T-helper 2 cell (primary cell): ENCODE data around the gene SAMD4A.
A peak's percentile ranks its signal among the peaks of the same experiment; 100 is the strongest.

Experiments
- DNase-seq, 5 experiments: peaks; one replicate each; pipeline versions ENCODE4 v3.0.0 to v3.0.0-alpha.2; 2012 to 2022

The SAMD4A gene

DNA sequence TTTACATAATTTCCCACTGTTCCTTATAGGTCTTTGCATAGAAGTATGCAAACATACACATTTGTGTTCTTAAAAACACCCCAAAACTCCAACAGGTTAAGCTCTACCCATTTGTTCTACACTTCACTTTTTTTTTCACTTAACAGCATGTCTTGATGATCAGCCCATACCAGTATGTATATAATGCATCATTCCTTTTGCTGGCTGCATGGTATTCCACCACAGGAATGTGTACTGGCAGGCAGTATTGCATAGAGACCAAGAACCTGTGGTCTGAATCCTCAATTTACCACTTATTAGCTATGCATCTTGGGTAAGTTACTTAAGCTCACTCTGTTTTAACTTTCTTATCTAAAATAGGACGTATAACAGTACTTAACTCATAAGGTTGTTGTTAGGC, 65.5 kb downstream of the SAMD4A start:
- DNase-seq, result no peak

DNA sequence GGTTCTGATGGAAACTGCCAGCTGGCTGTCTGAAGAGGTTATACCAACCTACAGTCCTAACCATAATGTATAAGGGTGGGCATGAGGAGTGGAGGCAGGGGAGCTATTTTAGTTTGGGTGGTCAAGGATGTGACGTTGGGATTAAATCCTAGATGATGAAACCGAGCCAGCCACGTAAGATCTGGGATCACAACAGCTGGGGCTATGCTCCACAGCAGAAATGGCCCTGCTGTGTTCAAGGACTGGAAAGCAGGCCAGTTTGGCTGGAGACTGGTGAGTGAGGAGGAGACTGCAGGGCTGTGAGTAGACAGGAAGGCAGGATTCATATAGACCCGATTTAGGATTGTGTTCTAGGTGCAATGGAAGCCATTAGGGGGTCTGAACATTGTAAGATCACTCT, 66.1 kb downstream of the SAMD4A start:
- DNase-seq, result no peak

- DNase-seq, result no peak
Observed at GRCh38 chr14:54637270-54638134, 70.6 kb downstream of the SAMD4A start.

GRCh38 chr14:54638135-54638446, 71.2 kb downstream of the SAMD4A start:
- DNase-seq, result no peak

DNA sequence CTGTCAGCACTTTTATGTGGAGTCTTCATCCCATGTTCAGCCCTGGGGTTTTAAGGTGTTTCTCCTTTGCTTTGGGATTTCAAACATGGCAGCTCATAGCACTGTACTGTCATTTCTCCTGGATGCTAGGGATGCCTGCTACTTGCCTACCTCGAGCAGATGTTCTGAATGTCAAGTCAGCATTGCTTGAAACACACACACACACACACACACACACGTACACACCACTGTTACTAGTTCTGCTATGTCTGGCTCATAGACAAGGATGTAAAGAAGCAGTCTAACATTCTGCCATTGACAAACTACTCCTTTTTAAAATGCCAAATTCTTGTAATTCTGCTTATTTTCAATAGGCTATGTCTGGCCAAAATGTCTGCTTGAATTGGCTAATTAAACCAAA, 72.7 kb downstream of the SAMD4A start:
- peak in 1 of 5 experiments; percentile 31 for DNase-seq

DNA sequence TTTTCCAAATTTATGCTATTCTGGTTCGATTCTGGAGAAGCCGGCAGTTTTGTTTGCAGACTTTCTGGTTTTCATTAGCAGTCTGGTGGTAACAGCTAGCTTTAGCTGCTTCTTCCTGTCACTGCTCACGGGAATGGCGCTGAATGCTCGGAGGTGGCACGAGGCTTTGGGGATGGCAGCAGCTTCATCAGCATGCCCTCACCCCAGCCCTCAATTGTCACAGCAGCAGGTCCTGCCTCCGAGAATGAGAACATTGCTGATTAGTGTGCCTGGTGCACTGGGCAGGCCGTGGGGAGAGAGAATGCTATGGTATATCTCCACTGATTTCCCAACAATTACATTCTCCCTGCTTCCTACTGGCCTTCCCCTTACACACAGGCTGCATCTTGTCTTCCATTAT, 73.6 kb downstream of the SAMD4A start:
- no peak for DNase-seq

DNA sequence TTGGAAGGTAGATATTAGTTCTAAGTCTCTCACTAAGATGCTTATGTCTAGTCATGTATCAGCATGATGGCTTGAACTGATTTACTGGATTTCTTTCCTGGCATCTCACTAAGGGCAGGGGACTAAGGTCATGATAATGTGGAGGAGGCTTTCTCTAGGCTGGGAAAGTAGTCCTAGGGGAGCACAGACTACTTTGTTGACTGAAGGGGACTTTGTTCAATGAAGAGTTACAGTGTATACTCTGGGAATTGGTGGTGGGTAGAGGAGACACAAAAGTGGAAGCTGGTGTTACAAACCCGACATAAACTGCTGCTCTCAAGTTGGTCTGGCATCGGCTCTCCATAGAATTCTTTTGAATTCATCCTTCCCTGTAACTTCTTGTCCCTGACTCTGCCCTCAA, 75.2 kb downstream of the SAMD4A start:
- no peak for DNase-seq

GRCh38 chr14:54642801-54643695, 76.1 kb downstream of the SAMD4A start:
- DNase-seq, result peak in 1 of 5 experiments; percentile 51

- no peak for DNase-seq
Observed at GRCh38 chr14:54643696-54644176, 76.8 kb downstream of the SAMD4A start.

- no peak for DNase-seq
Observed at GRCh38 chr14:54645639-54646038, 78.7 kb downstream of the SAMD4A start.

GRCh38 chr14:54646626-54647025, 79.7 kb downstream of the SAMD4A start:
- DNase-seq, result peak in 1 of 5 experiments; percentile 26

DNA sequence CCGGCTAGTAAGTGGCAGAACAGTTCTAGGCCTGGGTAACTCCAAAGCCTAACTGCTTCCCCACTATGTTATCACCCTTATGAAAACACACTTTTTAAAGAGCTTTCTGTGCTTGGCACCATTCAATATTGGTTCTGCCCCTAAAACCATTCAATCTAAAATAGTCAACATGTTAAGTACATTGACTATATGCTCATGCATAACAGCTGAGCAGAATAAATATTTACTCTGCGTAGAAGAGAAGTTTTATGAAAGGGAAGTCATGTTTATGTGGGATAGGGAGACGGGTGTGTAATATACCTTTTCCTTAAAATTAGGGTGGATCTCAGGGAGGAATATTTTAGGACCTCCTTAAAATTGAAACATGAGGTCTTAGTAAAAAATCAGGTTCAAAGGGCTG, 80.5 kb downstream of the SAMD4A start:
- no peak for DNase-seq

DNA sequence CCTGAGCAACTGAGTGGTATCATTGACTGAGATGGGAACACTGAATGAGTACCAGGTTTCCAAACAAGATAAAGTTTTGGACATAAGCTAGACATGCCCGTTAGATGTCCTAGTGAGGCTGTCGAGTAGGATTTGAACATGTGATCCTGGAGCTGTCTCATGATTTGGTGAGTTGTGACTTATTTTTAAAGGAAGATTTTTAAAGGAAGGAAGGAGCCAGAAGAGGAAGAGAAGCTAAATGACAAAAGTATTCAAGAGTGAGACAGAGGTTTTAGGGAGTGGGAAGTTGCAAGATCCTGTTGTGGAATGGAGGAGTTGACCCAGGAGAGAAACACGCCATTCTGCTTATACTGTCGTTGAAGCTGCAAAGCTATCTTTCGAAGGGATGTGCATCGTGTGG, 82.1 kb downstream of the SAMD4A start:
- DNase-seq, result no peak

DNA sequence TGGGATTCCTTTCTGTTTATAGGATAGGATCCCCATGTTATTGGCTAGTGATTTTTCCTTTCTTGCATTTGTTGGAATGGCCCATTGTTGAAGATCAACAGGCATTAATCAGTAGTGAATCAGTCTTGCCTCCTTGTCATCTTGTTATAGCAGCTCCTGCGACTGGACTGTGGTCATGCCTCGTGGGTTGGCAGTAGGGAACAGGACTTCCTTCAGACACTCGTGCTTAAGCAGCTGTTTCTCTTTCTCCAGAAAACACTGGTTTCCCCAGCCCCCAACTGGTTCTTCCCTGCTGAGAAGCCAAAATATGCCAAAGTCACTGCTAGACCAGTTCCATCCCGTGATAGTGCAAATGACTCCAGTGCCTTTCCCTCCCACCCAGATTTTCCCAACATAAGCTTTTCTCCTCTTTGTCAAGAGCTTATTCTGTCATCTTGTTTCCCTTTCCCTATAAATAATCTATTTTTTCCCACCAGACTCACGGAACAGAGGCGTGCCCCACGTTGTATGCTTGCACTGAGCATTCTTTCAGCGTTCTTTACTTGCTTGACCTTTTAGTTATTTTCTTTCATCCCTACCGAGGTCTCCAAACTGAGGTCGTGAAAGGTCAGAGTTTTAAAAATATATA, 83.5 kb downstream of the SAMD4A start:
- DNase-seq, result peak in 1 of 5 experiments; percentile 23

DNA sequence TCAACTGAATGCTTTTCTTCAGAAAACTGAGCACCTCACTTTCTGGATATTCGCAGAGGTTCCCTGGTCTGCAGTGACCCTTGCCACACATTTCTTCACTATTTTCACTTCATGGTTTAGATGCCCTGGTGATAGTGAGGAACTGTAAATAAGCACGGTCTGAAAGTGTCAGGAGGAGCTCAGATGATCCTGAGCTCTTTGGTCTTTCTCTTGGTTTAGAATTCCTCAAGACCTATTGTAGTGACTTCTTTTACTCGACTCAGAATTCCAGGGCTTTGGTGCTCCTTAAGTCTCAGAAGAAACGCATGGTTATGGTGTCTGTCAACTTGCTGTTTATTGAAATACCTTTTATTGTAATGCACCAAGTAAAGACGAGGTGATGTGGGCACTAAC, 84.0 kb downstream of the SAMD4A start:
- DNase-seq, result no peak

DNA sequence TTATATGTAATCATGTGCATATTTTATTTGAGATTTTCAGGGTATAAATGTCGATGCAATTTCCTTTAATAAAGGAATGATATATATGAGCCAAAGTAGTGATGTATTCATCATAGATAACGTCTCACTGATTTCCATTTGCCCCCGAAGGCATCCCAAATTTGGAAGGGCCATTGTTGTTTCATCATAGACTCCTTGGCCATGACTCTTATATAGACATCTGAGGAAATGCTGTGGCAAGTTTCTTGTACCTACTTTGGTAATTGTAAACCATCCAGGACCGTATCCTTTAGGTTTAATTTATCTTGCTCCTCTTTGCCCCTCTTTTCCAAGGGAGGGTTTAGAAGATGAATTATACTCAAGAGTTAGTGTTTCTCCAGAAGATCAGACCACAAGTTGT, 84.7 kb downstream of the SAMD4A start:
- DNase-seq, result no peak

GRCh38 chr14:54652188-54652587, 85.3 kb downstream of the SAMD4A start:
- DNase-seq, result no peak

GRCh38 chr14:54652605-54653052, 85.7 kb downstream of the SAMD4A start:
- DNase-seq, result no peak

- DNase-seq, result no peak
Observed at GRCh38 chr14:54653712-54654469, 87.0 kb downstream of the SAMD4A start.

DNA sequence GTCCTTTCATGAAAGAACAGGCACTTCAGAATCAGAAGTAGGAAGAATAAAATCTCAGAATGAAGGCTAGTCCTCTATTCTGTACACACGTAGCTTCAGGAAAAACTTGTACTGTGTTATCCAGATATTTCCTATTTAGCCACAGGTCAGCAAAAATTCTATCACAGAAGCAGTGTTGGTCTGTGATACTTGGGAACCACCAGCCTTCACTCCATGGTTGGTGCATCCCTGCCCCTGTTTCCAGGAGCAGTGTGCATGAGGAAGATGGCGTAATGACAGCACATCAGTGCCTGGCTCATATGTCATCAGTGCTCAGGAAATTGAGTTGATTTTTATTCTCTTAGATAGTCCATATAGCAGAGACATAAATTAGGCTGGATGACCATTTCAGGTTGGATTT, 87.7 kb downstream of the SAMD4A start:
- no peak for DNase-seq

- DNase-seq, result no peak
Observed at GRCh38 chr14:54658836-54659235, 91.9 kb downstream of the SAMD4A start.

DNA sequence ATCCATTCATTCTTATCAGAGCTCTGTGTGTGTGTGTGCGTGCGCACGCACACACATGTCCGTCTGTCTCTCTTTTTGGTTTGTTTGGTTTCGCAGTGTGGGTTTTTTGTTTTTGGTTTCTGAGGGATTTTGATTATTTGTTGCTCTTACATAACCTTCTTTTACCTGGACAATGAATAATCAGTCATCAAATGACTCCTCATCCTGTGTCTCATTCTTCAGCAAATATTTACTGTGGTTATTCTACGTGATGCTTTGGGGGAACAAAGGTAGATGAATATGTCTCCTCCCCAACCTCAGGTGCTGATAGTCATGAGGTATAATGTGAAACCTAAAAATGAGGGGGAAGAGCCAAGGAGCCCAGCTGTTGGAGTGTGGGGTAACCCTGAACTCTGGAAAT, 92.4 kb downstream of the SAMD4A start:
- DNase-seq, result no peak
